DND-41 (cell line): ENCODE measurements around the gene SRRM1.
"Not testable (repeated sequence)": the region's sequence is repeated elsewhere in the genome, so short reads cannot be mapped to it uniquely, and the experiment has no call there.

ENCODE experiments used
- ATAC-seq: fragments of 200-7000 bp; cut with Tn5 transposase; 3 replicates; pipeline ENCODE4 v1.9.1; 2021; ENCODE audit warnings: low read depth; ENCODE audit not compliant: insufficient read depth
- DNase-seq: peaks from one replicate; pipeline ENCODE4 v3.0.0-alpha.2; 2020
- H2AFZ ChIP-seq: 2 replicates; pipeline ENCODE4 v1.6.0; 2012; ENCODE audit warnings: low read depth, low read length
- H3K27ac ChIP-seq: 2 replicates; pipeline ENCODE4 v1.5.1; 2012; ENCODE audit warnings: low read length, inconsistent platforms
- H3K27me3 ChIP-seq: fragments of 200-600 bp; sonication (generic); 2 replicates; pipeline ENCODE4 v1.6.0; 2012; ENCODE audit warnings: low read length, mild to moderate bottlenecking, inconsistent platforms; ENCODE audit not compliant: insufficient read depth, poor library complexity
- H3K36me3 ChIP-seq: 2 replicates; pipeline ENCODE4 v1.5.1; 2012; ENCODE audit warnings: low read length, inconsistent platforms; ENCODE audit not compliant: insufficient read depth
- H3K4me1 ChIP-seq: 2 replicates; pipeline ENCODE4 v1.5.1; 2012; ENCODE audit warnings: mild to moderate bottlenecking, low read length; ENCODE audit not compliant: insufficient read depth
- H3K4me2 ChIP-seq: 2 replicates; pipeline ENCODE4 v1.6.0; 2012; ENCODE audit warnings: mild to moderate bottlenecking, moderate library complexity, low read length, inconsistent platforms; ENCODE audit not compliant: insufficient read depth
- H3K4me3 ChIP-seq, 2 experiments: fragments of 200-600 bp in 1 of 2; shearing (Covaris generic) in 1 of 2; 2 replicates each; pipeline ENCODE4 v1.5.1; 2012 to 2016; ENCODE audit warnings: inconsistent platforms in 2 of 2, low read length in 2 of 2, mild to moderate bottlenecking in 2 of 2, low read depth in 1 of 2, moderate library complexity in 1 of 2
- H3K79me2 ChIP-seq: 2 replicates; pipeline ENCODE4 v1.6.0; 2012; ENCODE audit warnings: low read length, inconsistent platforms; ENCODE audit not compliant: insufficient read depth
- H3K9ac ChIP-seq: 2 replicates; pipeline ENCODE4 v1.6.0; 2012; ENCODE audit warnings: low read depth, mild to moderate bottlenecking, inconsistent platforms, low read length, moderate library complexity
- H3K9me3 ChIP-seq: 2 replicates; pipeline ENCODE4 v1.5.1; 2012; ENCODE audit warnings: low read length, moderate library complexity, mild to moderate bottlenecking, inconsistent platforms; ENCODE audit not compliant: insufficient read depth, severe bottlenecking
- H4K20me1 ChIP-seq: 2 replicates; pipeline ENCODE4 v1.6.0; 2012; ENCODE audit warnings: low read length; ENCODE audit not compliant: insufficient read depth
- CTCF ChIP-seq: IDR thresholded peaks from 2 replicates; pipeline ENCODE4 v1.5.1; 2012; ENCODE audit warnings: borderline replicate concordance, low read length, moderate library complexity, mild to moderate bottlenecking; ENCODE audit not compliant: poor library complexity, severe bottlenecking; ENCODE audit errors: extremely low read depth
- EZH2 ChIP-seq: IDR thresholded peaks from 3 replicates; pipeline ENCODE4 v1.6.1; 2012; ENCODE audit warnings: borderline replicate concordance, low read depth, mild to moderate bottlenecking, moderate library complexity, low read length, inconsistent platforms; ENCODE audit not compliant: severe bottlenecking

SRRM1 gene

GRCh38 chr1:24705260-24706073 is 62.4 kb downstream of the SRRM1 start:
- H3K79me2 ChIP-seq: no peaks in the 10 kb centered on the region
- no peak for DNase-seq
- ATAC-seq: 0 out of 3 replicates have a peak, but pooled peaks have one; percentile 39
- H3K4me3 ChIP-seq: no peak overlapping the region
- no peaks in the 10 kb centered on the region for H4K20me1 ChIP-seq
- no peak overlapping the region for H3K27ac ChIP-seq
- H3K4me1 ChIP-seq: no peaks in the 10 kb centered on the region
- no peak overlapping the region for H2AFZ ChIP-seq
- no peaks in the 10 kb centered on the region for H3K36me3 ChIP-seq
- no peaks in the 10 kb centered on the region for H3K27me3 ChIP-seq
- H3K4me2 ChIP-seq: no peak overlapping the region
- H3K9ac ChIP-seq: no peak overlapping the region
- TF ChIP-seq CTCF (no peak), EZH2 (no peak)
- H3K9me3 ChIP-seq: no peaks in the 10 kb centered on the region

GRCh38 chr1:24706074-24706389 is 62.9 kb downstream of the SRRM1 start:
- H3K4me2 ChIP-seq, H4K20me1 ChIP-seq, H3K79me2 ChIP-seq, H3K4me1 ChIP-seq, H3K36me3 ChIP-seq, ATAC-seq, H3K9me3 ChIP-seq, H3K27me3 ChIP-seq, H3K9ac ChIP-seq, H3K27ac ChIP-seq, H3K4me3 ChIP-seq, H2AFZ ChIP-seq, DNase-seq: not testable (repeated sequence)

- Histone ChIP-seq H3K9me3 (no peaks in the 10 kb centered on the region), H3K79me2 (no peaks in the 10 kb centered on the region), H3K4me3 (no peak overlapping the region), H4K20me1 (no peaks in the 10 kb centered on the region), H3K27me3 (no peaks in the 10 kb centered on the region), H3K4me2 (no peak overlapping the region), H3K4me1 (no peaks in the 10 kb centered on the region), H3K36me3 (no peaks in the 10 kb centered on the region), H3K9ac (no peak overlapping the region), H2AFZ (no peak overlapping the region), H3K27ac (no peak overlapping the region)
- ATAC-seq (no peak), DNase-seq (no peak)
- no peak for TF ChIP-seq EZH2
- TF ChIP-seq CTCF: no peak
These were observed 64.6 kb downstream of the SRRM1 start for GRCh38 chr1:24707687-24708086.

GRCh38 chr1:24708938-24709337 is 65.8 kb downstream of the SRRM1 start:
- no peaks in the 10 kb centered on the region for H4K20me1 ChIP-seq
- TF ChIP-seq EZH2: no peak
- ATAC-seq: no peak
- no peak for DNase-seq
- no peaks in the 10 kb centered on the region for H3K4me1 ChIP-seq
- H3K27me3 ChIP-seq: no peaks in the 10 kb centered on the region
- H3K9me3 ChIP-seq: no peaks in the 10 kb centered on the region
- no peak overlapping the region for H3K4me3 ChIP-seq
- H3K36me3 ChIP-seq: no peaks in the 10 kb centered on the region
- H3K4me2 ChIP-seq: no peak overlapping the region
- H3K79me2 ChIP-seq: no peaks in the 10 kb centered on the region
- no peak overlapping the region for H2AFZ ChIP-seq
- no peak overlapping the region for H3K27ac ChIP-seq
- no peak overlapping the region for H3K9ac ChIP-seq
